Measurements from ENCODE around the gene BUD13.

- no peak for TF ChIP-seq ZNF235 (CRISPR knock-in tag; IDR thresholded peaks at IDR 0.05; ENCODE audit: borderline replicate concordance)
- no peak for TF ChIP-seq ZSCAN29 (CRISPR knock-in tag; conservative IDR thresholded peaks at IDR 0.05)
- TF ChIP-seq, protein P1, sequence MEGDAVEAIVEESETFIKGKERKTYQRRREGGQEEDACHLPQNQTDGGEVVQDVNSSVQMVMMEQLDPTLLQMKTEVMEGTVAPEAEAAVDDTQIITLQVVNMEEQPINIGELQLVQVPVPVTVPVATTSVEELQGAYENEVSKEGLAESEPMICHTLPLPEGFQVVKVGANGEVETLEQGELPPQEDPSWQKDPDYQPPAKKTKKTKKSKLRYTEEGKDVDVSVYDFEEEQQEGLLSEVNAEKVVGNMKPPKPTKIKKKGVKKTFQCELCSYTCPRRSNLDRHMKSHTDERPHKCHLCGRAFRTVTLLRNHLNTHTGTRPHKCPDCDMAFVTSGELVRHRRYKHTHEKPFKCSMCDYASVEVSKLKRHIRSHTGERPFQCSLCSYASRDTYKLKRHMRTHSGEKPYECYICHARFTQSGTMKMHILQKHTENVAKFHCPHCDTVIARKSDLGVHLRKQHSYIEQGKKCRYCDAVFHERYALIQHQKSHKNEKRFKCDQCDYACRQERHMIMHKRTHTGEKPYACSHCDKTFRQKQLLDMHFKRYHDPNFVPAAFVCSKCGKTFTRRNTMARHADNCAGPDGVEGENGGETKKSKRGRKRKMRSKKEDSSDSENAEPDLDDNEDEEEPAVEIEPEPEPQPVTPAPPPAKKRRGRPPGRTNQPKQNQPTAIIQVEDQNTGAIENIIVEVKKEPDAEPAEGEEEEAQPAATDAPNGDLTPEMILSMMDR (CRISPR knock-in tag; IDR thresholded peaks at IDR 0.05) = no peak
- TF ChIP-seq RBM39 (IDR thresholded peaks at IDR 0.05; ENCODE audit: low read depth, low read length, poor library complexity, severe bottlenecking) = no peak
- TF ChIP-seq, protein P2, sequence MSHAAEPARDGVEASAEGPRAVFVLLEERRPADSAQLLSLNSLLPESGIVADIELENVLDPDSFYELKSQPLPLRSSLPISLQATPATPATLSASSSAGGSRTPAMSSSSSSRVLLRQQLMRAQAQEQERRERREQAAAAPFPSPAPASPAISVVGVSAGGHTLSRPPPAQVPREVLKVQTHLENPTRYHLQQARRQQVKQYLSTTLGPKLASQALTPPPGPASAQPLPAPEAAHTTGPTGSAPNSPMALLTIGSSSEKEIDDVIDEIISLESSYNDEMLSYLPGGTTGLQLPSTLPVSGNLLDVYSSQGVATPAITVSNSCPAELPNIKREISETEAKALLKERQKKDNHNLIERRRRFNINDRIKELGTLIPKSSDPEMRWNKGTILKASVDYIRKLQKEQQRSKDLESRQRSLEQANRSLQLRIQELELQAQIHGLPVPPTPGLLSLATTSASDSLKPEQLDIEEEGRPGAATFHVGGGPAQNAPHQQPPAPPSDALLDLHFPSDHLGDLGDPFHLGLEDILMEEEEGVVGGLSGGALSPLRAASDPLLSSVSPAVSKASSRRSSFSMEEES (CRISPR knock-in tag; IDR thresholded peaks at IDR 0.05) = no peak
- TF ChIP-seq, protein P3, sequence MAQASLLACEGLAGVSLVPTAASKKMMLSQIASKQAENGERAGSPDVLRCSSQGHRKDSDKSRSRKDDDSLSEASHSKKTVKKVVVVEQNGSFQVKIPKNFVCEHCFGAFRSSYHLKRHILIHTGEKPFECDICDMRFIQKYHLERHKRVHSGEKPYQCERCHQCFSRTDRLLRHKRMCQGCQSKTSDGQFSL (CRISPR knock-in tag; IDR thresholded peaks at IDR 0.05) = no peak
- TF ChIP-seq HDAC6 (IDR thresholded peaks at IDR 0.05; ENCODE audit: low read depth, low read length) = no peak
- TF ChIP-seq, protein P4, sequence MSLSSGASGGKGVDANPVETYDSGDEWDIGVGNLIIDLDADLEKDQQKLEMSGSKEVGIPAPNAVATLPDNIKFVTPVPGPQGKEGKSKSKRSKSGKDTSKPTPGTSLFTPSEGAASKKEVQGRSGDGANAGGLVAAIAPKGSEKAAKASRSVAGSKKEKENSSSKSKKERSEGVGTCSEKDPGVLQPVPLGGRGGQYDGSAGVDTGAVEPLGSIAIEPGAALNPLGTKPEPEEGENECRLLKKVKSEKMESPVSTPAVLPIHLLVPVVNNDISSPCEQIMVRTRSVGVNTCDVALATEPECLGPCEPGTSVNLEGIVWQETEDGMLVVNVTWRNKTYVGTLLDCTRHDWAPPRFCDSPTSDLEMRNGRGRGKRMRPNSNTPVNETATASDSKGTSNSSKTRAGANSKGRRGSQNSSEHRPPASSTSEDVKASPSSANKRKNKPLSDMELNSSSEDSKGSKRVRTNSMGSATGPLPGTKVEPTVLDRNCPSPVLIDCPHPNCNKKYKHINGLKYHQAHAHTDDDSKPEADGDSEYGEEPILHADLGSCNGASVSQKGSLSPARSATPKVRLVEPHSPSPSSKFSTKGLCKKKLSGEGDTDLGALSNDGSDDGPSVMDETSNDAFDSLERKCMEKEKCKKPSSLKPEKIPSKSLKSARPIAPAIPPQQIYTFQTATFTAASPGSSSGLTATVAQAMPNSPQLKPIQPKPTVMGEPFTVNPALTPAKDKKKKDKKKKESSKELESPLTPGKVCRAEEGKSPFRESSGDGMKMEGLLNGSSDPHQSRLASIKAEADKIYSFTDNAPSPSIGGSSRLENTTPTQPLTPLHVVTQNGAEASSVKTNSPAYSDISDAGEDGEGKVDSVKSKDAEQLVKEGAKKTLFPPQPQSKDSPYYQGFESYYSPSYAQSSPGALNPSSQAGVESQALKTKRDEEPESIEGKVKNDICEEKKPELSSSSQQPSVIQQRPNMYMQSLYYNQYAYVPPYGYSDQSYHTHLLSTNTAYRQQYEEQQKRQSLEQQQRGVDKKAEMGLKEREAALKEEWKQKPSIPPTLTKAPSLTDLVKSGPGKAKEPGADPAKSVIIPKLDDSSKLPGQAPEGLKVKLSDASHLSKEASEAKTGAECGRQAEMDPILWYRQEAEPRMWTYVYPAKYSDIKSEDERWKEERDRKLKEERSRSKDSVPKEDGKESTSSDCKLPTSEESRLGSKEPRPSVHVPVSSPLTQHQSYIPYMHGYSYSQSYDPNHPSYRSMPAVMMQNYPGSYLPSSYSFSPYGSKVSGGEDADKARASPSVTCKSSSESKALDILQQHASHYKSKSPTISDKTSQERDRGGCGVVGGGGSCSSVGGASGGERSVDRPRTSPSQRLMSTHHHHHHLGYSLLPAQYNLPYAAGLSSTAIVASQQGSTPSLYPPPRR (CRISPR knock-in tag; IDR thresholded peaks at IDR 0.05; ENCODE audit: borderline replicate concordance) = no peak
- no peak for TF ChIP-seq ESRRA (CRISPR knock-in tag; IDR thresholded peaks at IDR 0.05; ENCODE audit: low read depth)
- TF ChIP-seq RORA (CRISPR knock-in tag; IDR thresholded peaks at IDR 0.05) = no peak
- TF ChIP-seq HDAC1 (CRISPR knock-in tag; IDR thresholded peaks at IDR 0.05) = no peak
- no peak for TF ChIP-seq ZBTB42 (CRISPR knock-in tag; IDR thresholded peaks at IDR 0.05)
Measured at GRCh38 chr11:116794851-116795250, 22.1 kb upstream of the BUD13 start.

All from HepG2 (cell line).